Measurements from ENCODE around the gene MSL1.

MSL1 gene

DNA sequence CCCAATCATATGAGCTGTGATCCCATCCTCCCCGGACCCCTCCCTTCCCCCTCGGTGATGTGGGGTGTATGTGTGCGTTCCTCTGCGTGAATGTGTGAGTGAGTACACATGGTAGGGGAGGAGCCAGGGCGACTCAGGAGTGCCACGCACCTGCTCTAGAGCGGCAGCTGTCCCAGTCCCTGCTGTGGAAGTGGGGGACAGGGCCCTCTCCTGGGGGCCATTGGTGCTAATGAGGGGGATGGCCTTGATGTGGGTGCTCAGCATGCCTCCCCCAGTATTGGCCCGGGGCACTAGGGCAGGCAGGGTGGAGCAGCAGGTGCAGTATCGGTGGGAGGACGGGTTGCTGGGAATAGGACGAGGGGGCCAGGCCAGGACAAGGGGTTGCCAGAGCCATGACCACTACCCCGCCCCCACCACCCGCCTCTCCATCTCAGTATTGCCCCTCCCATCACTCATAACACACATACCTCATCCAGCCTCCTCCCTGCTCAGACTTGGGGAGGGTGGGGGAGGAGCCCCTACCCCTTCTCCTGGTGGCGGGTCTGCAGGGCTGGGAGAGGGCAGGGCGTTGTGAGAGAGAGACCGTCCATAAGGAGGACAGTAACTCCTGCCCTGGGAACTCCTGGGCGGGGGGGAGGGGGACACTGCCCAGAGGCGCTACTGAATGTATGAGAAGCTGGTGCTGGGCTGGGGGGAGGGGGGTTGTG lies 29.9 kb upstream of the MSL1 start:
- DNase-seq: no peak

DNA sequence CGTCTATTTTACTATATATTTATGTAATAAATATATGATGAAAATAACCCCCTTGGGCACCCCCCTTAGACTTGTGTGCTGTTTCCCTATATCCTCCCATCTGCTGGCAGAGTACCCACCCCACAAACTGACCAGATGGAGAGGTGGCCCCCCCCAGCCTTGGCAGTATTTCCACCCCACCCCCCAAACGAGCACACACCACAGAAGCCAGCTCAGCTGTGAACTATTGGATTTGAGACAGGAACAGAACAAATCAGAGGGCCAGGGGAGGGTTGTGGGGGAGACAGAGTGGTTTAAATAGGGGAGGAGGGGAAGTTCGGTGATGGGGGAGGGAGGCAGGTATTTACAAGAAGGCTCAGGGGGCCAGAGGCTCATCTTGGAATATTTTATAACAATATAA lies 29.2 kb upstream of the MSL1 start:
- no peak for DNase-seq

DNA sequence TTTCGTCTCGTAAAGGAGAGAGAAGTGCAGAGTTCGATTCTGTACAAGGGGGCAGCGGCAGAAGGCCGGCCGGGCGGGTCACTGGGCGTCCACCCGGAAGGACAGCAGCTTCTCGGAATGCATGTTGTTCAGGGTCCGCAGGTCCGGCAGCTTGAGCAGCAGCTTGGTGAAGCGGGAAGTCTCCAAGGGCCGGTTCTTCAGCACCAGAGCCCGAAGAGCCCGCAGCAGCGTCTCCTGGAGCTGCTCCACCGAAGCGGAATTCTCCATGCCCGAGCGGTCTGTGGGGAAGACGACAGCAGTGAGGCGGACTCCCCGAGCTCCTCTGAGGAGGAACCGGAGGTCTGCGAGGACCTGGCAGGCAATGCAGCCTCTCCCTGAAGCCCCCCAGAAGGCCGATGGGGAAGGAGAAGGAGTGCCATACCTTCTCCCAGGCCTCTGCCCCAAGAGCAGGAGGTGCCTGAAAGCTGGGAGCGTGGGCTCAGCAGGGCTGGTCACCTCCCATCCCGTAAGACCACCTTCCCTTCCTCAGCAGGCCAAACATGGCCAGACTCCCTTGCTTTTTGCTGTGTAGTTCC lies 28.7 kb upstream of the MSL1 start:
- DNase-seq: no peak

GRCh38 chr17:40093580-40094201 lies 28.1 kb upstream of the MSL1 start:
- DNase-seq: no peak

- no peak for DNase-seq
These were observed 26.9 kb upstream of the MSL1 start for GRCh38 chr17:40094874-40095273.

DNA sequence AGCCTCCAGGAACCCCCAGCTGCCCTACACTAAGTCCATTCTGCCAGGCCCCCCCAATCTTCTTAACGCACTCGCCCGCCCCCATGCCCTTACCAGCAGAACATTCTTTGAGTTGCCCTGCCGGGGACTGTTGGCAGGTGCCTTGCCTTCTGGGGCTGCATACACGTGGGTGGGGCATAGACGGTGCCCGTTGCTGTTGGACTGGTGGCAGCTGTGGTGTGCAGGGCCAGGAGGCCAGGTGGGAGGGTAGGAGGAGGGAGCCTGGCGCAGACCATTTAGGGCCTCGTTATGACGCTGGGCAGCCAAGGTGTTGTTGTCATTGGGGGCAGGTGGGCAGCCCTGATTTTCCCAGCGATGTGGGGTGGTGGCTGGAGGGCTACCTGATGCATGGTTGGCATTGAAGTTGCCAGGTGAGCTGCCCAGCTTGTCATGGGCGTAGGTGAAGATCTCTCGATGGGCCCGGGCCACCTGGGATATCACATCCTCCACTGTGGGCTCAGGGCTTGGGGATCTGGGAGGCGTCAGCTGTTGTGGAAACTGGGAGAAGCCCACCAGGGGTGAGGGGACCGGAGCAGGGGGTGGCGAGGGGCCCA lies 26.3 kb upstream of the MSL1 start:
- no peak for DNase-seq

DNA sequence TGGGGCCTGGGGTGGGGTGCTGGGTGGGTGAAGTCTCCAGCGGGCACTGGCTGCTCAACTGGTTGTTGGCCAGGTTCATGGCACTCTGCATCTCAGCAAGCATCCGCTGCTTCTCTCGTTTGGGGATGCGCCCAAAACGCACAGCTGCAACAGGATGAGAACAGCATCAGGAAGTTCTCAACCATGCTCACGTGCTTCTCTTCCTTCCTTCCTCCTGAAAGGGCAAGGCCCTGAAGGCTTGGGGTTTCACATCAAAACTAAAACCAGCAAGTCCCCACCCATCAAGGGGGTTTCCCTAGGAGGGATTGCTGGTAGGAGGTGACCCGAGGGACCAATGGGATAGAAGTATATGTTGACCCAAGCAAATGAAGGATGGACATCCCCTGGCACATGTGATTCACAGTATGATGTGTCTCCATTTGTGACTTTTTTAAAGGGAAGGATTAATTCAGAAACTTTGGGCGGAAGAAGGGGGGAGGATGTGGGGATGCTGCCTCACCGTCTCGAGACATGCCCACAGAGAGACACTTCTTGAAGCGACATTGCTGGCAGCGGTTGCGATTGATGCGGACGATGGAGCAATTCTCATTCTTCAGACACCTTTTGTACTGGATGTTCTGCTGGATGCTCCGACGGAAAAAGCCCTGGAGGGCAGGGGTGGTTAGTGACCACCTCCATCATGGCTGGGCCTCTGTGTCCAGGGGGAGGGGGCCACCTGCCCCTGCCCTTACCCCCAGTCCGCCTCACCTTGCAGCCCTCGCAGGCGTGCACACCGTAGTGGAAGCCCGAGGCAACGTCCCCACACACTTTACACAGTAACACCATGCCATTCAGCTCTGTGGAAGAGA lies 25.6 kb upstream of the MSL1 start:
- no peak for DNase-seq

DNA sequence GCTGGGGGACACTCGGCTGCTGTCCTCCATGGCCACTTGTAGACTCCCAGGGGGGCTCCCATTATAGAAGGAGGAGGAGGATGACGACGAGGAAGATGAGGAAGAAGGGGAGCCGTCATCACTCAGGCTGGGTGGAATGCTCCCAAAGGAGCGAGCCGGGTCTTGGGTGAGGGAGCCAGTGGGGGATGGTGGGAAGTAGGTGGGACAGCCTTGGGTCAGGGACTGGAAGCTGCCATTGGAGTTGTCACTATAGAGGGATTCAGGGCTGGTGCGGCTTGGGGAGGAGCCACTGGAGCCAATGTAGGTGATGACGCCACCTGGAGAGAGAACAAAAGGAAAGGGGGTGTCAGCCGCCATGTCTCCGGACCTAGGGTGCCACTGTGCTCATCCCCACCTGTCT lies 24.7 kb upstream of the MSL1 start:
- DNase-seq: no peak

DNA sequence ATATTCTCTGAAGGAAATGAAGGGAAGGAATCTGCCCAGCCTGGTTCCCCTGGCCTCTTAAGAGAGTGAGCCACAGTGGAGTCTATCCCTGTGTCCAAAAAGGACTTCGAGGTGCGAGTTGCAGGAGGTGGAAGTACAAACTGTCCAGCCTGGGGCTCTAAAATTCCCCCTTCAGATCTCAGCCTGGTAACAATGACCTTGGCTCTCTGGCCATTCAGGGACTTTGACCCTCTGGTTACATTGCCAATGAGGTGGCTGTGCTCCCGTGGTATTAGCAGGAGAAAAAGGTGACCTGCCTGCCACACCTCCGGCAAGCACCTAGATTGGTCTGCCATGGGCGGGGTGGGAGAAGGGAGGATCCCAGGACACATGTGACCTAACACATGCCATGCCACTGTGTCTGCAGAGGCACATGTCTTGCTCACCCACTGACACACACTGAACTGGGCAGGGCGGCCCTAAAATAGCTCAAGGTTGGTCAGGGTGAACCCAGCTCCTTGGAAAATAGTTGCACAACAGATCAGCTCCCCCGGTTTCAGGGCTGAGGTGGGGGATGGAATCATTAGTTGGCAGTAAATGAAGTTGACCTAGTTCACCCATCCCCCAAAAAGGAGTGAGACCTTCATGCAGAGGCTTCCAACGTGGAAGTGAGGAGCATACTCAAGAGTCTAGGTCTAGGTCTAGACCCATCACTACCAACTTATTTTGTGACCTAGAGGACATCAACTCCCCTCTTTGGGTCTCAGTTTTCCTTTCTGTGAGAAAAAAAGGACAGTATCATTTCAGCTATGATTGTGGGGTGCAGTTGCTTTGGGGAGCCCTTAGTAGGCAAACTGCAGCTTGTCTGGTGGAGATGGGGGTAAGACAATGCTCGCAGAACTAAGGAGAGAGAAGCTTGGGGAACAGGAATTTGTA lies 23.6 kb upstream of the MSL1 start:
- no peak for DNase-seq

- DNase-seq: peak; percentile 97
These were observed 22.7 kb upstream of the MSL1 start for GRCh38 chr17:40098846-40099618.

GRCh38 chr17:40099619-40100418 lies 22.0 kb upstream of the MSL1 start:
- no peak for DNase-seq

GRCh38 chr17:40100419-40100668 lies 21.4 kb upstream of the MSL1 start, which contains the start of gene NR1D1:
Gene NR1D1, minus strand, starts transcription at chr17:40100589. Its CDS starts 495 bp downstream, at chr17:40100094.
- no peak for DNase-seq

DNA sequence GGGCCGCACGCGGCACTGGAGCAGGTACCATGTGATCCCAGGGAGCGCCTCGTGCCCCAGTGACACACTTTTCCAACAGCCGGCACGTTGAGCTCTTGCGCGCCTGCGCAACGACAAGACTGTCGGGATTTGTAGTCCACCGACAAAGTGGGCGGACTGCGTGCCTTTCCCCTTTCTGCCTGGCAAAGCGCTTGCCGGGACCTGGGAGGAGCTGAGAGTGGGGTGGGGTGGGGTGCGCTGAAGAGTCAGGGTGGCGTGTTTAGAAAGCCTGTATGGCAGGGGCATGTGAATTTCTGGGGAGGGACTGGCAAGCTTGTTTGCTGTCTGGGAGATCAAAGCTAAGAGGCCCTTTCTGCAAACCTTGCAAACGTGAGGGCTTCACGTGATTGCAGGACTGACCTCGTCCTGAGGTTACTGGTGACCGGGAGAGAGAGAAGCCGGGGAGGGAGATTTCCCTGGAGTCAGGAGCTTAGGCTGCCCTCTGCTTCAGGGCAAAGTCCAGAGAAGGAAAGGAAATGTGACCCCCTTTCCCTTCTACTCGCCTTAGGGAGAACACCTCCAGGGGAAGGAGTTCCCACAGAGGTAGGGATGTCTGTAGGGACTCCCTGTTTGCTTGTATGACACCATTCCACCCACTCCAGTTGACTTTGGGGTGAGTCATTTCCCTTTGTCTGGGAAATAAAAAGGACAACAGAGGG lies 21.0 kb upstream of the MSL1 start:
- peak; percentile 86 for DNase-seq

DNA sequence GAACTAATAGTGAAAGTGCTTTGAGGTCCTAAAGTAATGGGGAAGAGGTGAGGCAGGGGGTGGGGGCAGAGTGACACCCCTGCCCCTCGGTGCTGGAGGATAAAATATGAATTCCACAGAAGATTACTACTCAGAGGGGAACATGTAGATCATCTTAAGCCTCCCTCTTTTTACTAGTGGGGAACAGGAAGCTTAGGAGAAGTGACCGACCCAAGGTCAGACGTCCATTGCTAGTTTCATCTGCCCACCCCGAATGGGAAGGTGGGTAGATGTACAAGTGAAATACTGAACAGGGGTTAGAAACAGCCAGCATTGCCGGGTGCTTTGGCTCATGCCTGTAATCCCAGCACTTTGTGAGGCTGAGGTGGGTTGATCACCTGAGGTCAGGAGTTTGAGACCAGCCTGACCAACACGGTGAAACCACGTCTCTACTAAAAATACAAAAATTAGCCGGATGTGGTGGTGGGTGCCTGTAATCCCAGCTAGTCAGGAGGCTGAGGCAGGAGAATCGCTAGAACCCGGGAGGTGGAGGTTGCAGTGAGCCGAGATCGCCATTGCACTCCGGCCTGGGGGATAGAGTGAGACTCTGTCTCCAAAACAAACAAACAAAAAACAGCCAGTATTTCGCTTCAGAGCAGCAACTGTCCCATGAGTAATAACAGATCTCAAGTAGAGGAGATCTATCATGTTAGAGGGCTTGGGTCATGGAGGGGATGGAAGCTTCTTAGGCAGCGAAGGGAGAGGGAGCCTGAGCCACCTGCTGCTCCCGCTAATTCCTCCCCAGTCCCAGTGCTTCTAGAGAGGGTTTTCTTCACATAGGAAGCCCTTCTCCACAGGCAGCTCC lies 20.2 kb upstream of the MSL1 start:
- DNase-seq: no peak

GRCh38 chr17:40103071-40103661 lies 18.6 kb upstream of the MSL1 start:
- no peak for DNase-seq

DNA sequence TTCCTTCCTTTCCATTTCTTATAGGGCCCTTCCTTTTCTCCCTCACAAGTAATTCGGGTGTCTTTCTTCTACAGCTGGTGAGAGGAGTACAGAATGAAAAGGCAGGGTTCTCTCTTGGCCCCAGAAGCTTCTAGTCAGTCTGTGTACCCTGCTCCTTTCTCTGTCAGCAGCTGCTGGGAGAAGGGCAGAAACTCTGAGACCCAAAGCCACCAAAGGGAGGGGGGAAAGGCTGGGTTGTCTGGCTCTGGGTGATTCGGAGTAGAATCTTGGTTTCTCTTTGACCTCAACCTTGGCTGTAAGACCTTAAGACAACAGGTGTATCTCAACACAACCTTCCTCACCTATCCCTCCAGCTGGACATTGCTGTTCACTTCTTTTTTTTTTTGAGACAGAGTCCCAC lies 18.1 kb upstream of the MSL1 start:
- no peak for DNase-seq

GRCh38 chr17:40104594-40105486 lies 16.9 kb upstream of the MSL1 start:
- no peak for DNase-seq

Data from SIG-M5 (cell line).